ENCODE results near the gene DNMT3A.

DNA sequence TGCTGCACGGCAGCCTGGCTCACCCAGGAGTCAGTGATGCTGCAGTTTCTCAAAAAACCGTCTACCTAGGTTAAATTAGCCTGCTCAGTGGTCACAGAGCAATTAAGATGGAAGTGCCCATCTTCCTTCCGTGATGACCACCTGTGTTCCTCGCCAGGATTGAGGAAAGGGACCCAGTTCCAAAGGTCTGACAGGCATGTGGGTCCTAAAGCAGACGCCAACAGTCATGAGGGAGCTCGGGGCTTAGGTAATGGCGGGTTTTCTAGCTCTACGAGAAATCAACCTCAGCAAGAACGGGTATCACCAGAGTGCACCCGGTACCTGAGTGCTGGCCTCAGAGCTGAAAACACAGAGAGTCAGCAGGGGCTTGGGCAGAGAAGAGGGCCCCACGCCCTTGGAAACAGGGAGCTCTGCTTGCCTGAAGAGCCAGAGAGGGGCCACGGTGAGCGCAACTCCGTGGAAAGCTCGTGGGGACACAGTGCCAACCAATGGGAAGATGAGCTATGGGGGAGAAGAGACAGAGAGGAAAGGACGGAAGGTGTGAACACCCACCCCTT is 34.3 kb upstream of the DNMT3A start:
- TF ChIP-seq POLR2A (IDR thresholded peaks at IDR 0.05; ENCODE audit: low read depth, low read length): no peak
- no peak for TF ChIP-seq POLR2AphosphoS5 (IDR thresholded peaks at IDR 0.05; ENCODE audit: low read depth, low read length)

All from GM12891 (cell line).